Immature natural killer cell (primary cell): ENCODE measurements around the gene ELAPOR2. TPM values are rescaled to one million over a fixed set of nuclear protein-coding genes. Genes with fewer than 3 reads are reported as not detected.
"Not testable (repeated sequence)": the region's sequence is repeated elsewhere in the genome, so short reads cannot be mapped to it uniquely, and the experiment has no call there.

Experiments
- DNase-seq, 3 donors: peaks; one replicate each; pipeline ENCODE4 v3.0.0; 2022; ENCODE audit warnings: mixed read lengths in 1 of 3
- H3K27ac Mint-ChIP-seq, 6 donors: one replicate each; pipeline ENCODE4 v1.8.0; 2020; ENCODE audit warnings: mixed read lengths in 6 of 6, mild to moderate bottlenecking in 5 of 6, inconsistent platforms in 4 of 6, moderate library complexity in 3 of 6
- H3K27me3 Mint-ChIP-seq, 3 donors: one replicate each; pipeline ENCODE4 v1.8.0; 2020 to 2021; ENCODE audit warnings: low read depth in 3 of 3, mild to moderate bottlenecking in 3 of 3, mixed read lengths in 3 of 3, moderate library complexity in 3 of 3, inconsistent platforms in 1 of 3
- H3K36me3 Mint-ChIP-seq, 3 donors: one replicate each; pipeline ENCODE4 v1.8.0; 2020; ENCODE audit warnings: mixed read lengths in 3 of 3, inconsistent platforms in 2 of 3, mild to moderate bottlenecking in 2 of 3
- H3K4me1 Mint-ChIP-seq, 2 donors: one replicate each; pipeline ENCODE4 v1.8.0; 2020; ENCODE audit warnings: inconsistent platforms in 2 of 2, mild to moderate bottlenecking in 2 of 2, mixed read lengths in 2 of 2, moderate library complexity in 1 of 2
- H3K4me3 Mint-ChIP-seq, 5 donors: one replicate each; pipeline ENCODE4 v1.8.0; 2020; ENCODE audit warnings: mild to moderate bottlenecking in 5 of 5, mixed read lengths in 5 of 5, inconsistent platforms in 3 of 5, moderate library complexity in 3 of 5
- H3K9me3 Mint-ChIP-seq, 6 donors: one replicate each; pipeline ENCODE4 v1.8.0; 2020; ENCODE audit warnings: mild to moderate bottlenecking in 6 of 6, mixed read lengths in 6 of 6, inconsistent platforms in 4 of 6, moderate library complexity in 3 of 6
- polyA plus RNA-seq, 3 donors: library from polyadenylated mRNA; unstranded; fragments of 300-500 nt; fragmentation: Illumina TruSeq; gene quantifications; one replicate each; pipeline ENCODE4 v1.2.3, GENCODE V29; 2021

The ELAPOR2 gene, protein sequence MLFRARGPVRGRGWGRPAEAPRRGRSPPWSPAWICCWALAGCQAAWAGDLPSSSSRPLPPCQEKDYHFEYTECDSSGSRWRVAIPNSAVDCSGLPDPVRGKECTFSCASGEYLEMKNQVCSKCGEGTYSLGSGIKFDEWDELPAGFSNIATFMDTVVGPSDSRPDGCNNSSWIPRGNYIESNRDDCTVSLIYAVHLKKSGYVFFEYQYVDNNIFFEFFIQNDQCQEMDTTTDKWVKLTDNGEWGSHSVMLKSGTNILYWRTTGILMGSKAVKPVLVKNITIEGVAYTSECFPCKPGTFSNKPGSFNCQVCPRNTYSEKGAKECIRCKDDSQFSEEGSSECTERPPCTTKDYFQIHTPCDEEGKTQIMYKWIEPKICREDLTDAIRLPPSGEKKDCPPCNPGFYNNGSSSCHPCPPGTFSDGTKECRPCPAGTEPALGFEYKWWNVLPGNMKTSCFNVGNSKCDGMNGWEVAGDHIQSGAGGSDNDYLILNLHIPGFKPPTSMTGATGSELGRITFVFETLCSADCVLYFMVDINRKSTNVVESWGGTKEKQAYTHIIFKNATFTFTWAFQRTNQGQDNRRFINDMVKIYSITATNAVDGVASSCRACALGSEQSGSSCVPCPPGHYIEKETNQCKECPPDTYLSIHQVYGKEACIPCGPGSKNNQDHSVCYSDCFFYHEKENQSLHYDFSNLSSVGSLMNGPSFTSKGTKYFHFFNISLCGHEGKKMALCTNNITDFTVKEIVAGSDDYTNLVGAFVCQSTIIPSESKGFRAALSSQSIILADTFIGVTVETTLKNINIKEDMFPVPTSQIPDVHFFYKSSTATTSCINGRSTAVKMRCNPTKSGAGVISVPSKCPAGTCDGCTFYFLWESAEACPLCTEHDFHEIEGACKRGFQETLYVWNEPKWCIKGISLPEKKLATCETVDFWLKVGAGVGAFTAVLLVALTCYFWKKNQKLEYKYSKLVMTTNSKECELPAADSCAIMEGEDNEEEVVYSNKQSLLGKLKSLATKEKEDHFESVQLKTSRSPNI
- 10 to 100 TPM in 1 of 3 donors, 1 to 10 TPM in 2; 1.2 to 13.9 (median 2.6) TPM for polyA plus RNA-seq

- Mint-ChIP-seq H3K27me3 (peaks cover 0 to 7% (median 2%) of the 10 kb centered on the region in 3 donors), H3K9me3 (no peaks in the 10 kb centered on the region), H3K36me3 (no peaks in the 10 kb centered on the region), H3K4me1 (peaks cover 14 to 19% of the 10 kb centered on the region in 2 donors), H3K27ac (peak within 1 kb of the TSS in 4 of 6 donors; percentile 13 to 64 (median 38)), H3K4me3 (peak within 1 kb of the TSS; percentile 65 to 84 (median 80))
- peak; percentile 70 to 71 (median 70) for DNase-seq
These were observed at the start of gene ELAPOR2 for GRCh38 chr7:87059525-87060287. Gene ELAPOR2 (minus strand): TSS chr7:87059654. CDS start chr7:87059513, 141 bp downstream.

DNA sequence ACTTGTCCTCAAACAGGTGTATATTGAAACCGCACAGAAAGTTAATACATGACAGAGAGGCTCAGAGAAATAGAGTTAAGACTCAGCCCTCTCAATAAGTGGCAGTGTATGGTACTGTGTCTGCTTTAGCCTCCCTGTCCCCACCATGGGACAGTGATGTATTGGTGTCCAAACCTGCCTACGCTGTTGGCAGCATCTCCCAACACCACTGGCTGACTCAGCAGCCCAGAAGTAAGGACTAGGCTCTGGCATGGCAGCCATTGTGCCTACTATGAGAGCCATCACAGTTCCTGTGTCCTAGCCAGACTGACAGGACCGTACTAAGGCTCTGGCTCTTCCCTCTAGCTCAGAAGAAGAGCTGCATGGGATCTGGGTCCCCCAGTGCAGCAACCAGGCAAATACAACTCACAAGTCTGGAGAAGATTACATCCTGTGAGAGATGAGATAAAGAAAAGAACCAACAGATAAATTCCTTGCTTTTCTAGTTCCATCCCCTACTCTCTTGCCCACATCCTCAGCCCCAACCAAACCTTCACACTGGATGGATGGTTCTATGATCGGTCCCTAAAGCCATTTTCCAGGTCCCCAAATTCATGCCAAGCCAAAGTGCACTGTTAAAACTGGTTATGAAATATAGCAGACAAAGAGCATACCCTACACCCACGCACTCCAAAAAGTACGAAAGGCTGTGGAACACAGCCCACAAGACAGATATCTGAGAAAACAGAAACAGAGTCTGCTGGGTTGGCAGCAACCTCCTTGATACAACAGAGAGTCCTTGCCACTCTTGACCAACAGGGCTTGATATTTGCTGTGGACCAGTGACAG lies 48.7 kb upstream of the ELAPOR2 start:
- H3K9me3 Mint-ChIP-seq: no peaks in the 10 kb centered on the region
- H3K36me3 Mint-ChIP-seq: no peaks in the 10 kb centered on the region
- H3K4me1 Mint-ChIP-seq: no peaks in the 10 kb centered on the region
- H3K4me3 Mint-ChIP-seq: no peak overlapping the region
- peaks cover 0 to 9% (median 3%) of the 10 kb centered on the region in 3 donors for H3K27me3 Mint-ChIP-seq
- DNase-seq: no peak
- H3K27ac Mint-ChIP-seq: no peak overlapping the region

DNA sequence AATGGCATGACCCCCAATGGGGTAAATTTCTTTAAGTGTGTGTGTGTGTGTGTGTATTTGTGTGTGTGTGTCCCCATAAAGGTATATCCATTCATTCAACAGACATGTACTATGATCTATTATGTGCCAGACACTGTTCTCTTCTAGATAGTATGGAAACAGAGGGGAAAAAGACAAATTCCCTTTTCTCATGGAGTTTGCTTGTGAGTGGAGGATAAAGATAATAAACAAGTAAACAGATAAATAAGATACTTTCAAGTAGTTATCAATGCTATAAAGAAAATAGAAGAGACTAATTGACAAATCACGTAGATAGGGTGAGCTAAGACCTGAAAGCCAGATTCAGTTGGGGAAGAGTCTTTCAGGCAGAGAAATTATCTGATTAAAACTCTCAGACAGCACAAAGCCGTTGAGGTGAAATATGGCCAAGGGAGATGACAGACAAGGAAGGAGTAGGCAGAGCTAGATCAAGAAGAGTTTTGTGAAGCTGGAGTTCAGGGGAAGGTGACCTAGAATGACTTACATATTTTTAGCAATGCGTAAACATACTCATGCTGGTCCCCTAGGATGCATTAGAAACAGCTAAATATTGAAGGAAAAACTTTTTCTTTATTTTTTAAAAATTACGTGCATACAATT lies 47.6 kb upstream of the ELAPOR2 start:
- Mint-ChIP-seq H3K9me3 (no peaks in the 10 kb centered on the region), H3K36me3 (no peaks in the 10 kb centered on the region), H3K4me1 (no peaks in the 10 kb centered on the region), H3K27ac (no peak overlapping the region), H3K4me3 (no peak overlapping the region), H3K27me3 (peaks cover 0 to 9% (median 3%) of the 10 kb centered on the region in 3 donors)
- DNase-seq: no peak

GRCh38 chr7:87105401-87105800 lies 45.9 kb upstream of the ELAPOR2 start:
- Mint-ChIP-seq H3K27ac (no peak overlapping the region), H3K9me3 (no peaks in the 10 kb centered on the region), H3K27me3 (peaks cover 0 to 12% (median 3%) of the 10 kb centered on the region in 3 donors), H3K36me3 (no peaks in the 10 kb centered on the region), H3K4me1 (no peaks in the 10 kb centered on the region), H3K4me3 (no peak overlapping the region)
- DNase-seq: no peak

DNA sequence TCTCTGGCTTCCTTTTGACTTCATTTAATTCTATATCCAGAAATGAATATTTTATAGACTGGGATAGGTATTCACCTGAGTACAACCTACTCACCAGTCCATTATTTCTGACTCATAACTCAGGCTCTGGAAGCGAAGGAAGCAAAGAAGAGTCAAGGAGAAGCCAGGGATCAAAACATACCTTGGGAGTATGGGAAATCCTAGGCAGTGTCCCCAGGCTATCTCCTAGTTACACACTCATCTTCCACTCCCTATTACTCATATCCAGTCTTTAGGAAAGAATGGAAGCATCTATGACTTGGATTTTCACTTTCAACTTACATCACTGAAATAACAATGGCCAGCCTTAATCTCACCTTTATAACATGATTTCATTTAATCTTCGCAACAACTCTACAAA lies 40.9 kb upstream of the ELAPOR2 start:
- H3K9me3 Mint-ChIP-seq: no peaks in the 10 kb centered on the region
- H3K4me1 Mint-ChIP-seq: no peaks in the 10 kb centered on the region
- H3K36me3 Mint-ChIP-seq: no peaks in the 10 kb centered on the region
- peaks cover 3 to 12% (median 3%) of the 10 kb centered on the region in 3 donors for H3K27me3 Mint-ChIP-seq
- DNase-seq: no peak
- no peak overlapping the region for H3K4me3 Mint-ChIP-seq
- no peak overlapping the region for H3K27ac Mint-ChIP-seq

- not testable (repeated sequence) for H3K4me1 Mint-ChIP-seq, H3K36me3 Mint-ChIP-seq, H3K27ac Mint-ChIP-seq, H3K9me3 Mint-ChIP-seq, H3K4me3 Mint-ChIP-seq, DNase-seq
- peaks cover 0 to 14% (median 5%) of the 10 kb centered on the region in 3 donors for H3K27me3 Mint-ChIP-seq
These were observed 37.9 kb upstream of the ELAPOR2 start for GRCh38 chr7:87097375-87097774.

GRCh38 chr7:87094322-87094721 lies 34.9 kb upstream of the ELAPOR2 start:
- DNase-seq: no peak
- H3K27me3 Mint-ChIP-seq: peaks cover 0 to 9% (median 6%) of the 10 kb centered on the region in 3 donors
- H3K9me3 Mint-ChIP-seq: no peaks in the 10 kb centered on the region
- H3K4me3 Mint-ChIP-seq: no peak overlapping the region
- H3K27ac Mint-ChIP-seq: no peak overlapping the region
- H3K4me1 Mint-ChIP-seq: no peaks in the 10 kb centered on the region
- no peaks in the 10 kb centered on the region for H3K36me3 Mint-ChIP-seq

DNA sequence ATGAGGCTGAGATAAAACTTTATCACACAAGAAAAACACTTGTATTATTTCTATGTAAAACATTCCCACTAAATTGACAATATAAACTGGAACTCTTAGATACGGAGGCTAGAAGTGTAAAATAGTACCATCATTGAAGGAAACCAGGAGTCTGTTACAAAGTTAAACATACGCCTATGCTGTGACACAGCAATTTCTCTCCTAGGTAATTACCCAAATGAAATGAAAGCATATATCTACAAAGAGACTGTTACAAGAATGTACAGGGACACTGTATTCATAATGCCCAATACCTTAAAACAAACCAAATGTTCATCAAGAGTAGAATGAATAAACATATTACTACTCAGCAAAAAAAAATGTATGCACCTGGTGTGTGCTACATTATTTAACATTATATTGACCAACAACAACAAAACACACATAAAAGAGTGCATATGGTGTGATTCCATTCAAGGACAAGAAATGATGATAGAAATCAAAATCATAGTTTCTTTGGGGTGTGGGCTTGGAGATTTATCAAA lies 33.2 kb upstream of the ELAPOR2 start:
- Mint-ChIP-seq H3K9me3 (peaks cover 0 to 4% (median 0%) of the 10 kb centered on the region in 6 donors), H3K27ac (no peak overlapping the region), H3K4me1 (no peaks in the 10 kb centered on the region), H3K27me3 (peaks cover 1 to 9% (median 6%) of the 10 kb centered on the region in 3 donors), H3K4me3 (no peak overlapping the region), H3K36me3 (no peaks in the 10 kb centered on the region)
- no peak for DNase-seq

- Mint-ChIP-seq H3K4me1 (no peaks in the 10 kb centered on the region), H3K27ac (no peak overlapping the region), H3K4me3 (no peak overlapping the region), H3K27me3 (peaks cover 1 to 9% (median 6%) of the 10 kb centered on the region in 3 donors), H3K9me3 (peaks cover 0 to 4% (median 0%) of the 10 kb centered on the region in 6 donors), H3K36me3 (no peaks in the 10 kb centered on the region)
- no peak for DNase-seq
These were observed 32.1 kb upstream of the ELAPOR2 start for GRCh38 chr7:87091487-87092066.

GRCh38 chr7:87083865-87084519 lies 24.5 kb upstream of the ELAPOR2 start:
- Mint-ChIP-seq H3K4me3 (no peak overlapping the region), H3K4me1 (no peaks in the 10 kb centered on the region), H3K9me3 (peaks cover 0 to 4% (median 0%) of the 10 kb centered on the region in 6 donors), H3K27ac (no peak overlapping the region), H3K36me3 (no peaks in the 10 kb centered on the region), H3K27me3 (no peaks in the 10 kb centered on the region)
- no peak for DNase-seq

- DNase-seq: no peak
- no peaks in the 10 kb centered on the region for H3K4me1 Mint-ChIP-seq
- no peak overlapping the region for H3K4me3 Mint-ChIP-seq
- peaks cover 0 to 2% (median 0%) of the 10 kb centered on the region in 3 donors for H3K27me3 Mint-ChIP-seq
- H3K9me3 Mint-ChIP-seq: peaks cover 0 to 2% (median 0%) of the 10 kb centered on the region in 6 donors
- no peaks in the 10 kb centered on the region for H3K36me3 Mint-ChIP-seq
- no peak overlapping the region for H3K27ac Mint-ChIP-seq
These were observed 23.2 kb upstream of the ELAPOR2 start for GRCh38 chr7:87082675-87083074.
